GM10847 (cell line): Measurements from ENCODE around the gene ARAP1.

Experiments used
- POLR2A ChIP-seq: IDR thresholded peaks from 2 replicates; pipeline ENCODE4 v1.6.1; 2011; ENCODE audit not compliant: insufficient read length; ENCODE audit errors: extremely low read depth

ARAP1 gene

GRCh38 chr11:72724851-72725723 lies 27.1 kb downstream of the ARAP1 start:
- no peak for TF ChIP-seq POLR2A

- TF ChIP-seq POLR2A = no peak
Observed at GRCh38 chr11:72724021-72724551, 28.1 kb downstream of the ARAP1 start.

- TF ChIP-seq POLR2A = no peak
Observed at GRCh38 chr11:72723508-72723907, 28.7 kb downstream of the ARAP1 start.

- peak; percentile 32 for TF ChIP-seq POLR2A
Observed at GRCh38 chr11:72722050-72722748, 30.0 kb downstream of the ARAP1 start.

- TF ChIP-seq POLR2A = peak; percentile 3
Observed at GRCh38 chr11:72721689-72722049, 30.5 kb downstream of the ARAP1 start.

- no peak for TF ChIP-seq POLR2A
Observed at GRCh38 chr11:72721276-72721675, 30.9 kb downstream of the ARAP1 start.

GRCh38 chr11:72720784-72721183 lies 31.4 kb downstream of the ARAP1 start:
- TF ChIP-seq POLR2A = no peak

- no peak for TF ChIP-seq POLR2A
Observed at GRCh38 chr11:72720047-72720446, 32.2 kb downstream of the ARAP1 start.

- TF ChIP-seq POLR2A = no peak
Observed at GRCh38 chr11:72719551-72719950, 32.7 kb downstream of the ARAP1 start.

GRCh38 chr11:72719144-72719543 lies 33.1 kb downstream of the ARAP1 start:
- TF ChIP-seq POLR2A = no peak

GRCh38 chr11:72718101-72718501 lies 34.1 kb downstream of the ARAP1 start:
- no peak for TF ChIP-seq POLR2A

- no peak for TF ChIP-seq POLR2A
Observed at GRCh38 chr11:72716788-72717435, 35.3 kb downstream of the ARAP1 start.

GRCh38 chr11:72716290-72716689 lies 35.9 kb downstream of the ARAP1 start:
- TF ChIP-seq POLR2A = no peak

GRCh38 chr11:72712841-72713240 lies 39.4 kb downstream of the ARAP1 start:
- TF ChIP-seq POLR2A = no peak

GRCh38 chr11:72712168-72712751 lies 39.9 kb downstream of the ARAP1 start:
- TF ChIP-seq POLR2A = no peak
